ENCODE measurements around the gene HCN1. TPM values are rescaled to one million over a fixed set of nuclear protein-coding genes. Genes with fewer than 3 reads are reported as not detected.

Gene HCN1
- total RNA-seq, 1 donor from 2014 or later = not detected

DNA sequence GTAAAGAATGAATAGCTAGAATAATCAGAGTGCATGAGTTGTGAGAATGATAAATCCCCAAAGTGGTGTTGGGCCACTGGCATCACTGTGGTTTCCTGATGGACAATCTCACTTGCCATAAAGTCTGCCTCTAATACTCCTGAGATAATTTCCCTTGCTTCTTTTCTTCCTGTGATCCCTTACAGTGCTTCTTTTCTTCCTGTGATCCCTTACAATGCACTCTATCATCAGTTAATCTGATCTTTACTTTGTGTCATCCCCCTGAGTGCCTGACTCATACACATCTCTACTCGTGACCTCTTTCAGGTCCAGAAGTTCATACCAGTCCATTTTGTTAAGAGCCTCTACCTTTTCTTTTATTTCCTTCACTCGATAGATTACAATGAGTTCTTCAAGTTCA lies 418.3 kb downstream of the HCN1 start:
- Histone ChIP-seq H3K4me3 (ENCODE audit: low read depth, low read length) (no peak overlapping the region), H3K27me3 (ENCODE audit: control insufficient read depth, insufficient read depth, low read length) (no peaks in the 10 kb centered on the region), H3K36me3 (ENCODE audit: control insufficient read depth, insufficient read depth, low read length) (no peaks in the 10 kb centered on the region)
- no peak for DNase-seq (ENCODE audit: low read depth)
- TF ChIP-seq, protein P1, sequence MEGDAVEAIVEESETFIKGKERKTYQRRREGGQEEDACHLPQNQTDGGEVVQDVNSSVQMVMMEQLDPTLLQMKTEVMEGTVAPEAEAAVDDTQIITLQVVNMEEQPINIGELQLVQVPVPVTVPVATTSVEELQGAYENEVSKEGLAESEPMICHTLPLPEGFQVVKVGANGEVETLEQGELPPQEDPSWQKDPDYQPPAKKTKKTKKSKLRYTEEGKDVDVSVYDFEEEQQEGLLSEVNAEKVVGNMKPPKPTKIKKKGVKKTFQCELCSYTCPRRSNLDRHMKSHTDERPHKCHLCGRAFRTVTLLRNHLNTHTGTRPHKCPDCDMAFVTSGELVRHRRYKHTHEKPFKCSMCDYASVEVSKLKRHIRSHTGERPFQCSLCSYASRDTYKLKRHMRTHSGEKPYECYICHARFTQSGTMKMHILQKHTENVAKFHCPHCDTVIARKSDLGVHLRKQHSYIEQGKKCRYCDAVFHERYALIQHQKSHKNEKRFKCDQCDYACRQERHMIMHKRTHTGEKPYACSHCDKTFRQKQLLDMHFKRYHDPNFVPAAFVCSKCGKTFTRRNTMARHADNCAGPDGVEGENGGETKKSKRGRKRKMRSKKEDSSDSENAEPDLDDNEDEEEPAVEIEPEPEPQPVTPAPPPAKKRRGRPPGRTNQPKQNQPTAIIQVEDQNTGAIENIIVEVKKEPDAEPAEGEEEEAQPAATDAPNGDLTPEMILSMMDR (IDR thresholded peaks at IDR 0.05; ENCODE audit: insufficient read depth, low read length, severe bottlenecking) = no peak
- no peak for FAIRE-seq

DNA sequence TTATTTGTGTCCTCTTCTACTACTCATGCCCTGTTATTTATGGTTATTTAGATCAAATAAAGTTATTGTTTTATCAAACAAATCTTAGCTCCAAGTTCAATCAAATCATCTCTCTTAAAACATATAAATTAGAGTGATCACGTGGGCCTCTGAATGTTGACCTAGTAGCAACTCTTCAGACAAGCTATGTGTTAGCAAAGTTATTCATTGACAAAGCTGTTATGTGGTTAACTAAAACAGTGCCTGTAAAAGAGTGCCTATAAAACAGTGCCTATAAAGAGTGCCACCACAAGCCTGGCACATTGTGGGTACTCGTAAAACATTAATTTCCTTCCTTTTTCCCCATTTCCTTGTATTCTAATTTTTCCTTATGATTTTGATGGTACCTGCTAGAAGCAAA lies 421.9 kb downstream of the HCN1 start:
- no peak for FAIRE-seq
- TF ChIP-seq, protein P1 (IDR thresholded peaks at IDR 0.05; ENCODE audit: insufficient read depth, low read length, severe bottlenecking) = no peak
- no peaks in the 10 kb centered on the region for H3K27me3 ChIP-seq (ENCODE audit: control insufficient read depth, insufficient read depth, low read length)

GRCh38 chr5:45271626-45272025 lies 424.6 kb downstream of the HCN1 start:
- DNase-seq (ENCODE audit: low read depth) (no peak), FAIRE-seq (no peak)
- Histone ChIP-seq H3K27me3 (ENCODE audit: control insufficient read depth, insufficient read depth, low read length) (no peaks in the 10 kb centered on the region), H3K36me3 (ENCODE audit: control insufficient read depth, insufficient read depth, low read length) (no peaks in the 10 kb centered on the region), H3K4me3 (ENCODE audit: low read depth, low read length) (no peak overlapping the region)
- TF ChIP-seq, protein P1 (IDR thresholded peaks at IDR 0.05; ENCODE audit: insufficient read depth, low read length, severe bottlenecking) = no peak

More for the DNA sequence above, 421.9 kb downstream of the HCN1 start:
- no peak overlapping the region for H3K4me3 ChIP-seq (ENCODE audit: low read depth, low read length)
- no peaks in the 10 kb centered on the region for H3K36me3 ChIP-seq (ENCODE audit: control insufficient read depth, insufficient read depth, low read length)
- no peak for DNase-seq (ENCODE audit: low read depth)

DNA sequence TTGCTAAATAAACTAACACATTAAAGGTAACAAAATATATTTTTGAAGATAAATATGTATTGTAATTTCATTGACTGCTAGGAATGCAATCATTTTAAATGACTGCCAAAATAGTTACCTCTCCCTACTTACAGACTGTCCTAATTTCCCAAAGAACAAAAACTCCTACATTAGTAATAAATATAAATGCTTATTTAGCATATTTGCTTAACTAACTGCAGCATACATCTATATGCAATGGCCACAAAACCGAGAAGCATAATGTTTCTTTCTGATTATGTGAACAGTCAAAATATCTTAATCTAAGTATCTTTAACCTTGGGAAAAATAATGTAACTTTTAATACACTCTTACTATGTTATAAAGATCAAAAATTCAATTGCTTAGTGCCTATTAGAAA lies 431.7 kb downstream of the HCN1 start:
- no peak for DNase-seq (ENCODE audit: low read depth)
- no peaks in the 10 kb centered on the region for H3K36me3 ChIP-seq (ENCODE audit: control insufficient read depth, insufficient read depth, low read length)
- no peak for FAIRE-seq
- no peaks in the 10 kb centered on the region for H3K27me3 ChIP-seq (ENCODE audit: control insufficient read depth, insufficient read depth, low read length)
- H3K4me3 ChIP-seq (ENCODE audit: low read depth, low read length) = no peak overlapping the region
- TF ChIP-seq, protein P1 (IDR thresholded peaks at IDR 0.05; ENCODE audit: insufficient read depth, low read length, severe bottlenecking) = no peak

DNA sequence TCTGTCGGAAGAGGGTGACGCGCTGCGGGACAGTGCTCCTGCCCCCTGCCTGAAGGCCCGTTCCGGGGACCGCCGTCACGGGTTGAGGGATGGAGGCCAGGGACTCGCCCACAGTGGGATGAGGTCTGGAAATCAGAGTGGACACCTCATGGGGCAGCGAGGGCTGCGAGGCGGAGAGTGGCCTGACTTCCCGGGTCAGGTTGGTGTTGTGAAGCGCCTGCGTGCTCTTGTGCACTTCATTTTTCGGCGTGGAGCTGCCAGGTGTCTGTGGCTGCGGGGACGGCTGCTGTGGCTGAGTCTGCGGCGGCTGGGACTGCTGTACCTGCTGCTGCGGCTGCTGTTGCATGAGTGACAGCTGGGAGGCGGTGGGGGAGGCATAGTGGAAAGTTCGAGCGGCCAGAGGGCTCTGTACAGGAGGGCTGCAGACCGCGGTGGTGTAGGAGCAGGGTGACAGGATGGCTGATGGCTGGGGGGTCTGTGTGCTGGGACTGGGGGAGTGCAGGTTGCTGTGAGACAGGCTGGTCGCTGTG lies 434.1 kb downstream of the HCN1 start:
- FAIRE-seq = no peak
- TF ChIP-seq, protein P1 (IDR thresholded peaks at IDR 0.05; ENCODE audit: insufficient read depth, low read length, severe bottlenecking) = no peak

DNA sequence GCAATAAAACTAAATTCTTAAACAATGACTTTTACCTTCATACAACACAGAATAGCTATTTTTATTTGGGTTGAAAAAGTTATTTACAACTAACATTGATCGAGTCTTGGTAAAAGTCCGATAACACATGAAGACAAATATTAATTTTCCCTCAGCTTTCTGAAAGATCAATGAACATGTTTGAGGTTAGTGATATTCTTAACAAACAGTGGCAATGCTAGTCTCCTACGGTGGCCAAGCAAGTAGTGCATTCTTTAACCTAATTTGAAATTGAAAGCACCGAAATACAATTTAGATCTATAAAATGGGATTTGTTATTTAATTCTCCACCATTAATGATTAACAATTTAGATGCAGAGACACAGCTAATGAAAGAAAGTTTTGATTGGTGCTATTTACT lies 435.1 kb downstream of the HCN1 start:
- Histone ChIP-seq H3K27me3 (ENCODE audit: control insufficient read depth, insufficient read depth, low read length) (no peaks in the 10 kb centered on the region), H3K4me3 (ENCODE audit: low read depth, low read length) (no peak overlapping the region)
- TF ChIP-seq, protein P1 (IDR thresholded peaks at IDR 0.05; ENCODE audit: insufficient read depth, low read length, severe bottlenecking) = no peak

More for the DNA sequence above, 434.1 kb downstream of the HCN1 start:
- Histone ChIP-seq H3K4me3 (ENCODE audit: low read depth, low read length) (no peak overlapping the region), H3K36me3 (ENCODE audit: control insufficient read depth, insufficient read depth, low read length) (no peaks in the 10 kb centered on the region), H3K27me3 (ENCODE audit: control insufficient read depth, insufficient read depth, low read length) (no peaks in the 10 kb centered on the region)
- DNase-seq (ENCODE audit: low read depth) = no peak

More for the DNA sequence above, 435.1 kb downstream of the HCN1 start:
- FAIRE-seq = no peak
- H3K36me3 ChIP-seq (ENCODE audit: control insufficient read depth, insufficient read depth, low read length) = no peaks in the 10 kb centered on the region
- no peak for DNase-seq (ENCODE audit: low read depth)
